Mononuclear cell (primary cell): Measurements from ENCODE around the gene SLC1A5. TPM values are rescaled to one million over a fixed set of nuclear protein-coding genes. Genes with fewer than 3 reads are reported as not detected.
"Not testable (repeated sequence)": the region's sequence is repeated elsewhere in the genome, so short reads cannot be mapped to it uniquely, and the experiment has no call there.

ENCODE experiments used
- H3K27me3 ChIP-seq: 2 replicates; pipeline ENCODE4 v1.6.0; 2011; ENCODE audit warnings: low read length, control low read depth; ENCODE audit not compliant: insufficient read depth
- H3K4me1 ChIP-seq: 2 replicates; pipeline ENCODE4 v1.5.1; 2011; ENCODE audit warnings: mild to moderate bottlenecking, low read length, control low read depth; ENCODE audit not compliant: insufficient read depth
- H3K4me3 ChIP-seq: 2 replicates; pipeline ENCODE4 v1.5.1; 2011; ENCODE audit warnings: mild to moderate bottlenecking, low read length, moderate library complexity
- H3K9me3 ChIP-seq: 2 replicates; pipeline ENCODE4 v1.5.1; 2011; ENCODE audit warnings: low read depth, mild to moderate bottlenecking, control low read depth, low read length
- total RNA-seq: library from RNA; depleted of rRNA; stranded (reverse); fragments of >200 nt; gene quantifications from one replicate; pipeline ENCODE4 v1.2.3, GENCODE V29; 2012

Gene SLC1A5
- total RNA-seq, 1 donor, result 5.5 TPM

DNA sequence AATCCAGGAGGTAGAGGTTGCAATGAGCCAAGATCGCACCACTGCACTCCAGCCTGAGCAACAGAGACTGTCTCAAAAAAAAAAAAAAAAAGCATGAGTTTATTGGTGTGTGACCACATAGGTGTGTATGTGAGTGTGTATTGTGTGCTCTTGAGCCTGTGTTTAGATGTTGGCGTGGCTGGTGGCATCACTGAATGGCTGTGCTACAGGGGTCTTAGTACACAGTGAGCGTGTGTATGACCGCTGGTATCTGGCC is 2.5 kb downstream of the SLC1A5 start:
- peaks cover 42% of the 10 kb centered on the region for H3K4me1 ChIP-seq
- no peaks in the 10 kb centered on the region for H3K9me3 ChIP-seq
- peak overlapping the region; percentile 78 for H3K4me3 ChIP-seq
- no peaks in the 10 kb centered on the region for H3K27me3 ChIP-seq

DNA sequence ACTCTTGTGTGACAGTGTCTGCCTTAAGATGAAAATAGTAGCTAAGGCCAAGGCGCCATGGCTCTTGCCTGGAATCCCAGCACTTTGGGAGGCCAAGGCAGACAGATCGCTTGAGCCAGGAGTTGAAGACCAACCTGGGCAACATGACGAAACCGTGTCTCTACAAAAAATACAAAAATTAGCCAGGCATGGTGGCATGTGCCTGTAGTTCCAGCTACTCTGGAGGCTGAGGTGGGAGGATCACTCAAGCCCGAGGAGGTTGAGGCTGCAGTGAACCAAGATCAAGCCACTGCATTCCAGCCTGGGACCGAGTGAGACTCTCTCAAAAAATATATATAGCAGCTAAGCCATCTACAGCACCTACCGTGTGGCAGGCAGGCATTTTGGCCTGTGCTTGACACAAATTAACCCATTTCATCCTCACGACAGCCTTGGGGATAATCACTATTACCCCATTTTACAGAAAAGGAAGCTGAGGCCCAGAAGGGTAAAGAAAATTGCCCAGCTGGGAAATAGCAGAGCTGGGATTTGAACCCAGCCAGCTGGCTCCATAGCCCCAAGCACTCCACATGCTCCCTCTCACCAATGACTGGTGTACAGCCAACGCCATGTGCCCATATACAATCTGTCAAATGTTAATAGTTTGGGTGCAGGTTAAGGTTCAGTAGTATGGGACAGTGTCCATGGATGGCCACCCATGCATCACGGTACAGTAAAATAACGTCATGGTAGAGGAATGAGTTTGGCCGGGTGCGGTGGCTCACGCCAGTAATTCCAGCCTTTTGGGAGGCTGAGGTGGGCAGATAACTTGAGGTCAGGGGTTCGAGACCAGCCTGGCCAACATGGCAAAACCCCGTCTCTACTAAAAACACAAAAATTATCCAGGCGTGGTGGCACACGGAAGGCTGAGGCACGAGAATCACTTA is 3.1 kb downstream of the SLC1A5 start:
- H3K27me3 ChIP-seq, result no peaks in the 10 kb centered on the region
- H3K4me3 ChIP-seq, result no peak overlapping the region
- peaks cover 42% of the 10 kb centered on the region for H3K4me1 ChIP-seq
- H3K9me3 ChIP-seq, result no peaks in the 10 kb centered on the region

DNA sequence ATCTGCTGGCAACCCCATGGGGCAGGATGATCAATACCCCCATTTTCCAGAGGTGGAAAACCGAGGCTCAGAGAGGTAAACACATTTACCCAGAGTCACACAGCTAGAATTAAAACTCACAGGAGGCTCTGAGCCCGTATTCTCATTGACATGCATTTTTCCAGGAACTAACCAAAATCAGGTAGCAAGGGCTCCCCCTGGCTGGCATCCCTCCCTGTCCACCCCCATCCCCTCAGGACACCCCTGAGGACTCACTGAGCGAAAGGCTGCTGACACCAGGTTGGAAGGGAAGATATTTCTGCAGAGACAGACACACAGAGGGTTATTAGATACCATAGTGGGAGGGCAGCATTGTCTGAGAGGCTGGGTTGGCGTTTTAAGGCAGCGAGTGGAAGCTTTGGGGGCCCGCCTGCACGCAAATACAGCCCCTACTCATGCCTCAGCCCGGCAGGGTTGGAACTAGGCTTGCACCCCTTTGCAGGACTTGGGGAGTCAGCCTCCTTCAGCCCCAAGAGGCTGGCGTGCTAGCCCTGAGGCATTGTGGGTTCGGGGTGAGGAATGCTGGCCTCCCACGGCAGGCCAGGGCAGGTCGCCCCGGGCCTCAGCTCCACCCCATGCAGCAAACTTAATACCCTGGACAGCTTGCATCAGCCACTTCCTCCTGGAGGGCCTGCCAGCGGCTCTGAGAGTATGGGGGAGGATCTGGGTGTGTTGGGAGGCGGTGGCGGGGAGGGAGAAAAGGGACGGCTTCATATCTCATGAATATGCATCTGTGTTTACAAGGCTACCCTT is 3.9 kb downstream of the SLC1A5 start:
- H3K27me3 ChIP-seq, result no peaks in the 10 kb centered on the region
- H3K9me3 ChIP-seq, result no peaks in the 10 kb centered on the region
- peaks cover 42% of the 10 kb centered on the region for H3K4me1 ChIP-seq
- H3K4me3 ChIP-seq, result no peak overlapping the region

DNA sequence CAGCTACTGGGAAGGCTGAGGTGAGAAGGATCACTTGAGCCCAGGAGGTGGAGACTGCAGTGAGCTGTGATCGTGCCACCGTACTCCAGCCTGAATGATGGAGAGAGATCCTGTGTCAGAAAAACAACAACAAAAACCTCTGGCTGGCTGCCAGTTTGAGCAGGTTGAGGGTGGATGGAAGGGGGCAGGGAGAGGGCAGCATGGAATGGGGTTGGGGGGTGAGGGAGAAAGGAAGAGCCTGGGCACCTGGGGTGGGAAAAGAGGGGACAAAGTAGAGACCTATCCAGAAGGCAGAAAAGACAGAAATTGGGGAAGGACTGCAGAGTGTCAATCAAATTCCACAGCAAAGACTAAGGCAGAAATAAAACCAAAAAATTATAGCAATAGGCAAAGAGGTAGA is 4.7 kb downstream of the SLC1A5 start:
- Histone ChIP-seq H3K4me1 (peaks cover 44% of the 10 kb centered on the region), H3K4me3 (no peak overlapping the region), H3K9me3 (no peaks in the 10 kb centered on the region), H3K27me3 (no peaks in the 10 kb centered on the region)

DNA sequence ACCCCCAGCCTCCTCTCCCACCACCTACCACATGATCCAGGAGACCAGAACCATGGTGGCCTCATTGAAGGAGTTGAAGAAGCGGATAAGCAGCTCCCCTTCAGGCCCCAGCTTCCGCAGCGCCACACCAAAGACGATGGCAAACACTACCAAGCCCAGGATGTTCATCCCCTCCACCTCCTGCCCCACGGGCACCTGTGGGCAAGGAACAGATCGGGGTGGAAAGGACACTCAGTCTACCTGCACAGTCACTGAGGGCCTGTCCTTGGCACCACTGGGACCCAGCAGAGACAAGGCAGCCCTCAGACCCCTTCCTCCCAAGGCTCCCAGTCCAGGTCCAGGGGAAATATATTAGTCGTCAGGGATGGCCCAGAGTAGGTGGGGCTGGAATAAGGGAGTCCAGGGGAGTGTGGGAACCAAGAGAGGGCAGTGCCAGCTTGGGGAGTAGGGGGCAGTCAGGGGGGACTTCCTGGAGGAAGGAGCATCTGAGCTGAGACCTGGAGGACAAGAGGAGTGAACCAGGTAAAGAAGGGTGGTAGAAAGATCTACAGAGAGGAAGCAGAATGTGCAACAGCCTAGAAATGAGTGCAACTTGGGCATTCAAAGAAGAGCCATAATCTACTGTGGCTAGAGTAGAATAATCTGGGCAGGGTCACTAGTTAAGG is 5.9 kb downstream of the SLC1A5 start:
- Histone ChIP-seq H3K9me3 (no peaks in the 10 kb centered on the region), H3K4me3 (no peak overlapping the region), H3K27me3 (no peaks in the 10 kb centered on the region), H3K4me1 (peaks cover 50% of the 10 kb centered on the region)

DNA sequence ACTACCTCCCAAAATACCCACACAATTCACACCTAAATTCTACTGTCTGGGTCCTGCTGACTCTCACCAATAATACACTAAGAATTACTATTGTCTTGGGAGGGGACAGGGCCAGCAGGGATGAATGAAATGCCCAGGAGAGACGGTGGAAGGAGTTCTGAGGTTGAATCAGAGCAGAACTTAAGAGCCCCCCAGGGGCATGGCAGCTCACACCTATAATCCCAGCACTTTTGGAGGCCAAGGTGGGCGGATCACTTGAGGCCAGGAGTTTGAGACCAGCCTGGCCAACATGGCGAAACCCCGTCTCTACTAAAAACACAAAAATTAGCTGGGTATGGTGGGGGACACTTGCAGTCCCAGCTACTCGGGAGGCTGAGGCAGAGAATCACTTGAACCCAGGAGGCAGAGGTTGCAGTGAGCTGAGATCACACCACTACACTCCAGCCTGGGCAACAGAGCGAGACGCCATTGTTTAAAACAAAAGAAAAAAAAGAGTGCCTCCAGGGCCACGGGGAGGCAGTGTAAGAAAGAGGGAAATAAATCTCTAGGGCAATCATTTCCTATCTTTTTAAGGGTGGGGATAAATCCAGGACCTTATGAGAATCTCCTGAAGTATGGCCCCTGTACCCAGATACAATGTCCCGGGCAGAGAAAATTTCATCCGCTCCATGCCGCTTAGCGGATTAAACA is 10.3 kb downstream of the SLC1A5 start:
- H3K27me3 ChIP-seq, H3K4me3 ChIP-seq, H3K9me3 ChIP-seq: not testable (repeated sequence)
- peaks cover 15% of the 10 kb centered on the region for H3K4me1 ChIP-seq

DNA sequence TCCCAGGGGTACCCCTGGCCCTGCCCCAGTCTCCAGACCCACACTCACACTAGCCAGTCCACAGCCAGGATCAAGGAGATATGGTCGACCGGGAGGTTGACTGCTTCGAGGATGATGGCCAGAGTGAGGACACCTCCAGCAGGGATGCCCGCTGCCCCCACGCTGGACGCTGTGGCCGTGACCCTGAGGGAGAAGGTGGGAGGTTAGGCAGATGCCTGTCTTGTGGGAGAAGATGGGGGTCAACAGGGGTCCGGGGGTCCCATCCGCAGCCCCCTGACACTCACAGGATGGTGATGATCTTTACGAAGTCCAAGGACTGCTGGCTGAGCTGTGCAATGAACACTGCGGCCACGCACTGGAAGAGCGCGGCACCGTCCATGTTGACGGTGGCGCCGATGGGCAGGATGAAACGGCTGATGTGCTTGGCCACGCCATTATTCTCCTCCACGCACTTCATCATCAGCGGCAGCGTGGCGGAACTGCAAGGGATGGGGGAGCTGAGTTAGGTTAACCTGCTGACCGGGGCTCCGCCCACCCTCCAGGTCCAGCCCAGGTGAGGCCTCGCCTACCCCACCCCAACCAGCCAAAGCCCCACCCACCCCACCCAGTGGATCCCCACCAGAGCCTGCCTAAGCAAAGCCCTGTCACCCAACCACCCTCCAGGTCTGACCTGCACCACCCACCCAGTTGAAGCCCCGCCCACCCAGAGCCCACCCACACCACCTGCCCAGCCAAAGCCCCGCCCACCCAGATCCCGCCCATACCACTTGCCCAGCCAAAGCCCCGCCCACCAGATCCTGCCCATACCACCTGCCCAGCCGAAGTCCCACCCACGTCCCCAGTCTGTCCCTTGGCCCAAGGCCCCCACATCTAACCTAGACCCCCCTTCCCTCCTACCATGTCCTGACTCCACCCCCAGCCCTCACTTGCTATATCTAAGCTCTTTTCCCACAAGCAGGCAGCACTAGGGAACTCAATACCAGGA is 11.2 kb downstream of the SLC1A5 start:
- Histone ChIP-seq H3K4me1 (peaks cover 15% of the 10 kb centered on the region), H3K9me3 (no peaks in the 10 kb centered on the region), H3K27me3 (no peaks in the 10 kb centered on the region), H3K4me3 (no peak overlapping the region)

DNA sequence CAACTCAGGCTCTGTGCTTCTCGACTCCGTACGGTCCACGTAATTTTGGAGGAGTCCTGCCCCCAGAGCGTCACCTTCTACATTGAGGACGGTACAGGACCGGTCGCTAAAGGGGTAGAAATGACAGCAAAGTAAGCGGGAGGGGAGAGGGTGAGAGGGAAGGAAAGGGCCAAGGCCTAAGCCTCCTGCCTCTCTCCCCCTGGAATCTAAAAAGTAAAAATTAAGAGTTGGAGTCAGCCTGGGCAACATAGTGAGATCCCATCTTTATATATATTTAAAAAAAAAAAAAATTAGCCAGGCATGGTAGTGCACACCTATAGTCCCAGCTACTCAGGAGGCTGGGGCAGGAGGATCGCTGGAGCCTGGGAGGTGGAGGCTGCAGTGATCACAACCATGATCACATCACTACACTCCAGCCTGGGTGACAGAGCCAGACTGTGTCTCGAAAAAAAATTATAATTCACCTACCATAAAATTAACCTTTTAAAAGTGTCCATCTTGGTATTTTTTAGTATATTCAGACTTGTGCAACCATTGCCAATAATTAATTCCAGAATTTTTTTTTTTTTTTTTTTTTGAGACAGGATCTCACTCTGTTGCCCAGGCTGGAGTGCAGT is 12.6 kb downstream of the SLC1A5 start:
- H3K4me3 ChIP-seq, result no peak overlapping the region
- H3K4me1 ChIP-seq, result peaks cover 15% of the 10 kb centered on the region
- no peaks in the 10 kb centered on the region for H3K27me3 ChIP-seq
- no peaks in the 10 kb centered on the region for H3K9me3 ChIP-seq

DNA sequence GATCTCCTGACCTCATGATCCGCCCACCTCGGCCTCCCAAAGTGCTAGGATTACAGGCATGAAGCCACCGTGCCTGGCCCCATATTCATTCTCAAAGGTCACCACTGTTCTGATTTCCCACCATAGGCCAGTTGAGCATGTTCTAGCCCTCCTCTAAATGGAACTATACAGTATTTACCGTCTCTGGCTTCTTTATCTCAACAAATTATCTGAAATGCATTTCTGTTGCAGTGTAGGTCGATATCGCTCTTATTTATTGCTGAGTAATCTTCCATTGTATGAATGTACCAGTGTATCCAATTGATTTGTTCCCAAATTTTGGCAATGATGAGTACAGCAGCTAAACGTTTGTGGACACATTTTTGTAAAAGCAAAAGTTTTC is 15.4 kb downstream of the SLC1A5 start:
- Histone ChIP-seq H3K9me3 (no peaks in the 10 kb centered on the region), H3K27me3 (no peaks in the 10 kb centered on the region)

DNA sequence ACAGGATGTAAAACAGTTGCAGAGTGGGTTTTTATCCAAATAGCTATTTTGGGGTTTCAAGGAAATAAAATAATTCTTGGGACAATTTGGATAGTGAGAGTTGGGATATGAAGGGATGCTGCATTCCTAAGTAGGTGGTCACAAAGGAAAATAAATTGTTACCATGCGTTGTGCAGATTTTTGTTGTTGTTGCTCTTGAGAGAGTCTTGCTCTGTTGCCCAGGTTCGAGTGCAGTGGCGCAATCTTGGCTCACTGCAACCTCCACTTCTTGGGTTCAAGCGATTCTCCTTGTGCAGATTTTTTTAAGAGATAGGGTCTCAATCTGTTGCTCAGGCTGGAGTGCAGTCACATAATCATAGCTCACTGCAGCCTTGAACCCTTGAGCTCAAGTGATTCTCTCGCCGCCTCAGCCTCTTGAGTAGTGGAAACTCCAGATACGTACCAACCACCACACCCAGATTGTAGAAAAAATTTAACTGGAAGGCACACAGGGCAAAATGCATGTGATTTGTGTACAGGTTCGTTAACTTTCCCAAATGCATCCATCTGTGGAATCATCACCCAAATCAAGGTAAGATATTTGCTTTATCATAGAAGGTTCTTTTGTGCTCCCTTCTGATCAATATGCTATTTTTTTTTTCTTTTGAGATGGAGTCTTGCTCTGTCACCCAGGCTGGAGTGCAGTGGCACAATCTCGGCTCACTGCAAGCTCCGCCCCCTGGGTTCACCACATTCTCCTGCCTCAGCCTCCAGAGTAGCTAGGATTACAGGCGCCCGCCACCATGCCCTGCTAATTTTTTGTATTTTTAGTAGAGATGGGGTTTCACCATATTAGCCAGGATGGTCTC is 16.0 kb downstream of the SLC1A5 start:
- no peak overlapping the region for H3K4me3 ChIP-seq
- H3K4me1 ChIP-seq, result no peaks in the 10 kb centered on the region
- no peaks in the 10 kb centered on the region for H3K27me3 ChIP-seq
- no peaks in the 10 kb centered on the region for H3K9me3 ChIP-seq

More for the DNA sequence above, 15.4 kb downstream of the SLC1A5 start:
- H3K4me1 ChIP-seq, result peaks cover under 1% of the 10 kb centered on the region
- no peak overlapping the region for H3K4me3 ChIP-seq

DNA sequence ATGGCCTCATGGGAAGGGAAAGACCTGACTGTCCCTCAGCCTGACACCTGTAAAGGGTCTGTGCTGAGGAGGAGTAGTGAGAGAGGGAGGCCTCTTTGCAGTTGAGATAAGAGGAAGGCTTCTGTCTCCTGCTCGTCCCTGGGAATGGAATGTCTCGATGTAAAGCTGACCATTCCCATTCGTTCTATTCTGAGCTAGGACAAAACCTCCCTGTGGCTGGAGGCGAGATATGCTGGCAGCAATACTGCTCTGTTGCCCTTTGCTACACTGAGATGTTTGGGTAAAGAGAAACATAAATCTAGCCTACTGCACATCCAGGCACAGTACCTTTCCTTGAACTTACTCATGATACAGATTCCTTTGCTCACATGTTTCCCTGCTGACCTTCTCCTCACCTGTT is 19.6 kb downstream of the SLC1A5 start:
- not testable (repeated sequence) for H3K27me3 ChIP-seq, H3K9me3 ChIP-seq, H3K4me1 ChIP-seq, H3K4me3 ChIP-seq

DNA sequence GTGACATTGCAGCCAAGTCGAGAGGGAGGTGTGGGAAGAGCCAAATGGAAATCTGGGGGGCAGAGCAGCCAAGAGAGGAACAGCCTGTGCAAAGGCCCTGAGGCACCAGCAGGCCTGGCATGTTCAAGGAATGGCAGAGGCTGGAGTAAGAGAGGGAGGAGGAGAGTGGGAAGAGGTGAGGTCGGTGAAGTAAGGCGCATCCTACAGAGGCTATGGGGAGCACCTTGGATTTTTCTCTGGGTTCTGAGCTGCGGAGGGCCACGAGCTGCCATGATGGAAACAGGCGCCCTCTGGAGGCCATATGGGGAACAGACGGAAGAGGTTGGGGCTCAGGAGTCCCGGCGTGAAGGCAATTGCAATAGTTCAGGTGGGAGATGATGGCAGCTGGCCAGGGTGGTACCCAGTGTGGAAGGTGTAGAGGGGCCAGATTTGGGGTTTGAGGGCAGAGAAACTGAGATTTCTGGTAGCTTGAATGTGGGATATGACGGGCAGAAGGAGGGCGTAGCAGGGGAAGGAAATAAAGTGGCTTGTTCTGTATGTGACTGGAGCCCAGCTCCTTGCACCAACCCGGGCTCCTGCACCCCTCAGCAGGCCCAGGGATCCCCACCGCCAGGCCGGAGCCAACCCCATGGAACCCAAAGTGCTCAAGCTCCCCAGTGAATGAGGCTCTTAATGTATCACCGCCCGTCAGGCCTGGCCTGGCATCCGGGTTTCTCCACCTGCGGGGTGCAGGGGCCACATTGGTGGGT is 21.7 kb downstream of the SLC1A5 start:
- Histone ChIP-seq H3K27me3 (no peaks in the 10 kb centered on the region), H3K9me3 (no peaks in the 10 kb centered on the region), H3K4me1 (no peaks in the 10 kb centered on the region), H3K4me3 (no peak overlapping the region)
